Measurements from ENCODE around the gene TTYH3. TPM values are rescaled to one million over a fixed set of nuclear protein-coding genes. Genes with fewer than 3 reads are reported as not detected.
A peak's percentile ranks its signal among the peaks of the same experiment; 100 is the strongest.

TTYH3 gene
- total RNA-seq, 1 donor from 2014 or later: 166 TPM

GRCh38 chr7:2698581-2699288, 66.9 kb downstream of the TTYH3 start:
- TF ChIP-seq, protein P1, sequence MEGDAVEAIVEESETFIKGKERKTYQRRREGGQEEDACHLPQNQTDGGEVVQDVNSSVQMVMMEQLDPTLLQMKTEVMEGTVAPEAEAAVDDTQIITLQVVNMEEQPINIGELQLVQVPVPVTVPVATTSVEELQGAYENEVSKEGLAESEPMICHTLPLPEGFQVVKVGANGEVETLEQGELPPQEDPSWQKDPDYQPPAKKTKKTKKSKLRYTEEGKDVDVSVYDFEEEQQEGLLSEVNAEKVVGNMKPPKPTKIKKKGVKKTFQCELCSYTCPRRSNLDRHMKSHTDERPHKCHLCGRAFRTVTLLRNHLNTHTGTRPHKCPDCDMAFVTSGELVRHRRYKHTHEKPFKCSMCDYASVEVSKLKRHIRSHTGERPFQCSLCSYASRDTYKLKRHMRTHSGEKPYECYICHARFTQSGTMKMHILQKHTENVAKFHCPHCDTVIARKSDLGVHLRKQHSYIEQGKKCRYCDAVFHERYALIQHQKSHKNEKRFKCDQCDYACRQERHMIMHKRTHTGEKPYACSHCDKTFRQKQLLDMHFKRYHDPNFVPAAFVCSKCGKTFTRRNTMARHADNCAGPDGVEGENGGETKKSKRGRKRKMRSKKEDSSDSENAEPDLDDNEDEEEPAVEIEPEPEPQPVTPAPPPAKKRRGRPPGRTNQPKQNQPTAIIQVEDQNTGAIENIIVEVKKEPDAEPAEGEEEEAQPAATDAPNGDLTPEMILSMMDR (conservative IDR thresholded peaks at IDR 0.05): no peak

GRCh38 chr7:2699289-2699620, 67.5 kb downstream of the TTYH3 start:
- no peak for DNase-seq (ENCODE audit: extremely low spot score, unreplicated experiment)
- no peaks in the 10 kb centered on the region for H3K9me3 Mint-ChIP-seq
- H3K4me1 Mint-ChIP-seq (ENCODE audit: unreplicated experiment): no peaks in the 10 kb centered on the region
- no peaks in the 10 kb centered on the region for H3K36me3 Mint-ChIP-seq
- no peak overlapping the region for H3K4me3 Mint-ChIP-seq
- H3K27ac Mint-ChIP-seq: no peak overlapping the region
- TF ChIP-seq, protein P1 (conservative IDR thresholded peaks at IDR 0.05): no peak
- H3K27me3 Mint-ChIP-seq: no peaks in the 10 kb centered on the region

More at GRCh38 chr7:2698581-2699288, 66.9 kb downstream of the TTYH3 start:
- no peak for DNase-seq (ENCODE audit: extremely low spot score, unreplicated experiment)
- Mint-ChIP-seq H3K4me1 (ENCODE audit: unreplicated experiment) (no peaks in the 10 kb centered on the region), H3K4me3 (no peak overlapping the region), H3K27me3 (no peaks in the 10 kb centered on the region), H3K9me3 (no peaks in the 10 kb centered on the region), H3K27ac (no peak overlapping the region), H3K36me3 (no peaks in the 10 kb centered on the region)

DNA sequence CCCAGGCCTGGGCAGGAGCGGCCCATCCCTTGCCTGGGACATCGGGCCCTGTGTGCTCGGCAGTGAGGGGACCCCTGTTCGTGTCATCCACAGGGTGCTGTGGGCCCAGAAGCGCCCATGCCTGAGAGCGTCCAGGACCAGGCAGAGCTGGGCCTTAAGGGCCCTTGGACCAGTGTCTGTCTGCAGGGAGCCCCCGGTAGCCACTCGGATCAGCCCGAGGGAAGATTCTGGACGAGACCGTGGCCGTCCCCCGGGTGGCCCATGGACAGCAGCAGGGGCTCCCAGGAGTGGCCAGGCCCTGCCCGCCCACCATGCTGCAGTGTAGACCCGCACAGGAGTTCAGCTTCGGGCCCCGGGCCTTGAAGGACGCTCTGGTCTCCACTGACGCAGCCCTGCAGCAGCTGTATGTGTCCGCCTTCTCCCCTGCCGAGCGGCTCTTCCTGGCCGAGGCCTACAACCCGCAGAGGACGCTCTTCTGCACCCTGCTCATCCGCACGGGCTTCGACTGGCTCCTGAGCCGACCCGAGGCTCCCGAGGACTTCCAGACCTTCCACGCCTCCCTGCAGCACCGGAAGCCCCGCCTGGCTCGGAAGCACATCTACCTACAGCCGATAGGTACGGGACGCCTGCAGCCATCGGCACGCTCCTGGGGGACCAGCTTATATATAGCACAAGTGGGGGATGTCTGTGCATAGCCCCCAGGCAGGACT, 68.5 kb downstream of the TTYH3 start:
- TF ChIP-seq, protein P1 (conservative IDR thresholded peaks at IDR 0.05): no peak
- no peaks in the 10 kb centered on the region for H3K27me3 Mint-ChIP-seq
- peak overlapping the region; percentile 16 for H3K27ac Mint-ChIP-seq
- H3K36me3 Mint-ChIP-seq: no peaks in the 10 kb centered on the region
- no peak overlapping the region for H3K4me3 Mint-ChIP-seq
- no peaks in the 10 kb centered on the region for H3K9me3 Mint-ChIP-seq
- no peaks in the 10 kb centered on the region for H3K4me1 Mint-ChIP-seq (ENCODE audit: unreplicated experiment)
- no peak for DNase-seq (ENCODE audit: extremely low spot score, unreplicated experiment)

DNA sequence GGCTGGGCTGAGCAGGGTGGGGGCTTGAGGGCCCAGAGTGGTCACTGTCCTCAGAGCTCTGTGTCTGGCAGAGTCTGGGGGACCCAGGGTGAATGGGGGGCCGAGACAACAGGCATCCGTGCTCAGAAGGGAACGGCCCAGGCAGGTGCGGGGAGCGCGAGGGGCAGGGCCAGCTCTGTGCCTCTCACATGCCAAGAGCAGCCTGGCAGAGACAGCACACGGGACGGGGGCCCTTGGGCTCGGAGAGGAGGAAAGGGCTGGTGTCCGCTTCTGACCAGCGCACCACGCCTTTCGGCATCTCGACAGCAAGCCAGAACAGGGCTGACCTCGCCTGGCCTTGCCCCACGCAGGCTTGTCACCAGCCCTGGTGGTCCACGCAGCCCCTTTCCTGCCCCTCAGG, 69.6 kb downstream of the TTYH3 start:
- no peak overlapping the region for H3K27ac Mint-ChIP-seq
- no peak for DNase-seq (ENCODE audit: extremely low spot score, unreplicated experiment)
- H3K9me3 Mint-ChIP-seq: no peaks in the 10 kb centered on the region
- H3K4me3 Mint-ChIP-seq: no peak overlapping the region
- TF ChIP-seq, protein P1 (conservative IDR thresholded peaks at IDR 0.05): no peak
- H3K36me3 Mint-ChIP-seq: no peaks in the 10 kb centered on the region
- H3K4me1 Mint-ChIP-seq (ENCODE audit: unreplicated experiment): no peaks in the 10 kb centered on the region
- H3K27me3 Mint-ChIP-seq: no peaks in the 10 kb centered on the region

DNA sequence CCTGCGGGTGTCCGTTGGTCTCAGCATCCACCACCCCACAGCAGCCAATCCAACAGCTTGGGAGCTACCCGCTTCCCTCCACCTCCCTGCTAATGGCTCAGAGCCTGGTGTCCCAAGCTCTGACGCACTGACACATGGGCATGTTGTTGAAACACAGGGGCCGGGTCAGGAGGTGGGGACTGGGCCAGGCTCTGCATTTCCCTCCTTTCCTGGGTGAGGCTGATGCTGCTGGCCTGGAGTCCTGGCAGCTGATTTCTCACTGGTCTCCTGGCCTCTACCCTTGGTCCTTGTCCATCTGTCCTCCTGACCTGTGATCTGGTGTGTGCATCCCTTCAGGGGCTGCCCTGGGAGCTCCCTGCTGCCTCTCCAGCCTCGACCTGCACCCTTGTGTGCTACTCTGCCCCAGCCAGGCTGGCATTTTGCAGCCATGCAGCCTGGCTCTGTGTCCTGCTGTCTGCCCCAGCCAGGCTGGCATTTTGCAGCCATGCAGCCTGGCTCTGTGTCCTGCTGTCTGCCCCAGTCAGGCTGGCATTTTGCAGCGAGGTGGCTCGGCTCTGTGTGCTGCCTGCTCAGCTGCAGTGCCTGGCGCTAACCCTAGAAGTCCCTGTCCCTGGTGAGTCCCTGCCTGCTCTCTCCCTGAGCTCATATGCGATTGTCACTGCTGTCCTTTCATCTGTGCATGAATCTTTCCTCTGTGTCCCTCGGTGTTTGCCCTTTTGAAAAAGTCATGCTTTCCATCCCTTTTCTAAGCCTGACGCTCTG, 70.2 kb downstream of the TTYH3 start:
- Mint-ChIP-seq H3K27ac (peak overlapping the region; percentile 2), H3K36me3 (no peaks in the 10 kb centered on the region), H3K27me3 (no peaks in the 10 kb centered on the region), H3K9me3 (no peaks in the 10 kb centered on the region), H3K4me1 (ENCODE audit: unreplicated experiment) (peaks cover 6% of the 10 kb centered on the region), H3K4me3 (no peak overlapping the region)
- TF ChIP-seq, protein P1 (conservative IDR thresholded peaks at IDR 0.05): no peak
- no peak for DNase-seq (ENCODE audit: extremely low spot score, unreplicated experiment)
